Measurements from ENCODE around the gene EPB41L2. TPM values are rescaled to one million over a fixed set of nuclear protein-coding genes. Genes with fewer than 3 reads are reported as not detected.

EPB41L2 gene
- total RNA-seq, 1 donor from 2014 or later = 3.2 TPM

- FAIRE-seq = no peak
- no peak for TF ChIP-seq CTCF (IDR thresholded peaks at IDR 0.05; ENCODE audit: insufficient read depth, low read length, severe bottlenecking)
- no peak for DNase-seq (ENCODE audit: low read depth)
- Histone ChIP-seq H3K27me3 (ENCODE audit: control insufficient read depth, insufficient read depth, low read length) (no peaks in the 10 kb centered on the region), H3K4me3 (ENCODE audit: low read depth, low read length) (no peak overlapping the region), H3K36me3 (ENCODE audit: control insufficient read depth, insufficient read depth, low read length) (no peaks in the 10 kb centered on the region)
These were observed 98.0 kb downstream of the EPB41L2 start for GRCh38 chr6:130964808-130965604.

DNA sequence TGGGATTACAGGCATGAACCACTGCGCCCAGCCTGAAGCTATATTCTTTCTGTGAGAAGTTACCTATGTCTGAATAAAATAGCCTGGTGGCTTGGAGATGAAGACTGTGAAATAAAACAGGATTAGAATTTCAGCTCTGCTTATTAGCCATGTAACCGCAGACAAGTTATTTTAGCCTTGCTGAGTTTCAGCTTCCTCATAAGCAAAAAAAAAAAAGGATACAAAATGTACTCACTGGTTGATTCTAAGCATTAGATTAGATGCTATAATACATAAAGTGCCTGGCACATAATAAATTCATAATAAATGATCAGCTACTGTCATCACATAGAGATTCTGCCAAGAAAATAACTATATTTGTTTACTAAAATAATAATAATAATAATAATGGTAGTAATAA is 98.8 kb downstream of the EPB41L2 start:
- Histone ChIP-seq H3K36me3 (ENCODE audit: control insufficient read depth, insufficient read depth, low read length) (no peaks in the 10 kb centered on the region), H3K4me3 (ENCODE audit: low read depth, low read length) (no peak overlapping the region), H3K27me3 (ENCODE audit: control insufficient read depth, insufficient read depth, low read length) (no peaks in the 10 kb centered on the region)
- no peak for DNase-seq (ENCODE audit: low read depth)
- FAIRE-seq = no peak
- no peak for TF ChIP-seq CTCF (IDR thresholded peaks at IDR 0.05; ENCODE audit: insufficient read depth, low read length, severe bottlenecking)

GRCh38 chr6:130962966-130963365 is 100.1 kb downstream of the EPB41L2 start:
- Histone ChIP-seq H3K27me3 (ENCODE audit: control insufficient read depth, insufficient read depth, low read length) (no peaks in the 10 kb centered on the region), H3K36me3 (ENCODE audit: control insufficient read depth, insufficient read depth, low read length) (no peaks in the 10 kb centered on the region), H3K4me3 (ENCODE audit: low read depth, low read length) (no peak overlapping the region)
- no peak for TF ChIP-seq CTCF (IDR thresholded peaks at IDR 0.05; ENCODE audit: insufficient read depth, low read length, severe bottlenecking)
- DNase-seq (ENCODE audit: low read depth) (no peak), FAIRE-seq (peak; percentile 13)

DNA sequence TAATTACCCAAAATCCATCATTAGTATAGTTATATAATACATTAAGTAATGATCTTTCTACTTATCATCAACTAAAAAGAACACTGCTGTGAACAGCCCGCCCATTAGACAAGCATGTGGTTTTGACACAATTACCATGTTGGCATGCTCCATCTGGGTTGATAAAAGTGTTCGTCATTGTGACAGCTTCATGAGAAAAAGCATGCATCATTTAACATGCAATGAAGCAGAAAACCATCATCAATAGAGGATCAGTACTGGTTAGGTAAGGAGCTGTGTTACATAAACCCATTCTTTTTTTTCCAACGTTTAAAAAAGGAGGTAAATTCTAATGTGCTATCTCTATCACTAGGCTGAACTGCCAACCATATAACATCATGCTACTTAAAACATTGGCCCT is 101.9 kb downstream of the EPB41L2 start:
- no peak overlapping the region for H3K4me3 ChIP-seq (ENCODE audit: low read depth, low read length)
- H3K27me3 ChIP-seq (ENCODE audit: control insufficient read depth, insufficient read depth, low read length) = no peaks in the 10 kb centered on the region
- TF ChIP-seq CTCF (IDR thresholded peaks at IDR 0.05; ENCODE audit: insufficient read depth, low read length, severe bottlenecking) = no peak
- FAIRE-seq (no peak), DNase-seq (ENCODE audit: low read depth) (no peak)
- H3K36me3 ChIP-seq (ENCODE audit: control insufficient read depth, insufficient read depth, low read length) = no peaks in the 10 kb centered on the region

- FAIRE-seq (no peak), DNase-seq (ENCODE audit: low read depth) (no peak)
- Histone ChIP-seq H3K27me3 (ENCODE audit: control insufficient read depth, insufficient read depth, low read length) (no peaks in the 10 kb centered on the region), H3K36me3 (ENCODE audit: control insufficient read depth, insufficient read depth, low read length) (no peaks in the 10 kb centered on the region), H3K4me3 (ENCODE audit: low read depth, low read length) (no peak overlapping the region)
- TF ChIP-seq CTCF (IDR thresholded peaks at IDR 0.05; ENCODE audit: insufficient read depth, low read length, severe bottlenecking) = no peak
These were observed 103.1 kb downstream of the EPB41L2 start for GRCh38 chr6:130959951-130960350.

- FAIRE-seq (no peak), DNase-seq (ENCODE audit: low read depth) (no peak)
- no peak overlapping the region for H3K4me3 ChIP-seq (ENCODE audit: low read depth, low read length)
- no peaks in the 10 kb centered on the region for H3K36me3 ChIP-seq (ENCODE audit: control insufficient read depth, insufficient read depth, low read length)
- no peaks in the 10 kb centered on the region for H3K27me3 ChIP-seq (ENCODE audit: control insufficient read depth, insufficient read depth, low read length)
- TF ChIP-seq CTCF (IDR thresholded peaks at IDR 0.05; ENCODE audit: insufficient read depth, low read length, severe bottlenecking) = no peak
These were observed 104.6 kb downstream of the EPB41L2 start for GRCh38 chr6:130958468-130958867.

All from bronchial epithelial cell (primary cell).